GM19324 (cell line): ENCODE results near the gene ZMIZ1.
"Not testable (repeated sequence)": the region's sequence is repeated elsewhere in the genome, so short reads cannot be mapped to it uniquely, and the experiment has no call there.

Source experiments
- ATAC-seq: cut with Tn5 transposase; IDR thresholded peaks from one replicate; pipeline ENCODE4 v1.9.1; 2021; ENCODE audit warnings: mild to moderate bottlenecking, moderate library complexity; ENCODE audit not compliant: unreplicated experiment, low FRiP score

ZMIZ1 gene

GRCh38 chr10:79029478-79030390 lies 39.0 kb upstream of the ZMIZ1 start:
- ATAC-seq, result no peak

GRCh38 chr10:79030705-79031104 lies 38.1 kb upstream of the ZMIZ1 start:
- ATAC-seq, result no peak

- ATAC-seq, result no peak
These were observed 37.0 kb upstream of the ZMIZ1 start for GRCh38 chr10:79031723-79032122.

GRCh38 chr10:79034271-79034876 lies 34.4 kb upstream of the ZMIZ1 start:
- ATAC-seq, result no peak

GRCh38 chr10:79036416-79036815 lies 32.4 kb upstream of the ZMIZ1 start:
- ATAC-seq, result not testable (repeated sequence)

- ATAC-seq, result no peak
These were observed 30.5 kb upstream of the ZMIZ1 start for GRCh38 chr10:79038104-79038840.

GRCh38 chr10:79038841-79039201 lies 29.9 kb upstream of the ZMIZ1 start:
- ATAC-seq, result no peak

GRCh38 chr10:79042639-79043411 lies 25.9 kb upstream of the ZMIZ1 start:
- no peak for ATAC-seq

- no peak for ATAC-seq
These were observed 24.6 kb upstream of the ZMIZ1 start for GRCh38 chr10:79044036-79044632.

GRCh38 chr10:79044846-79045245 lies 23.9 kb upstream of the ZMIZ1 start:
- no peak for ATAC-seq

- ATAC-seq, result no peak
These were observed 23.1 kb upstream of the ZMIZ1 start for GRCh38 chr10:79045566-79046175.

GRCh38 chr10:79046326-79046725 lies 22.4 kb upstream of the ZMIZ1 start:
- no peak for ATAC-seq

- ATAC-seq, result no peak
These were observed 21.8 kb upstream of the ZMIZ1 start for GRCh38 chr10:79046741-79047583.

GRCh38 chr10:79047584-79047874 lies 21.2 kb upstream of the ZMIZ1 start:
- no peak for ATAC-seq

GRCh38 chr10:79047875-79048638 lies 20.7 kb upstream of the ZMIZ1 start:
- ATAC-seq, result no peak

GRCh38 chr10:79048639-79049550 lies 19.9 kb upstream of the ZMIZ1 start:
- ATAC-seq, result no peak
